WI38 (cell line): ENCODE results near the gene POMGNT1.

Experiments used
- H3K4me3 ChIP-seq: 2 replicates; pipeline ENCODE4 v1.5.1; 2011; ENCODE audit warnings: low read depth, mild to moderate bottlenecking, control low read depth, low read length
- CTCF ChIP-seq: IDR thresholded peaks from 2 replicates; pipeline ENCODE4 v1.5.1; 2012; ENCODE audit warnings: low read depth, mild to moderate bottlenecking, control low read depth, low read length

POMGNT1 gene

GRCh38 chr1:46157916-46158311 lies 40.3 kb downstream of the POMGNT1 start:
- no peak for TF ChIP-seq CTCF
- H3K4me3 ChIP-seq: no peak overlapping the region

GRCh38 chr1:46153732-46154131 lies 44.5 kb downstream of the POMGNT1 start:
- no peak overlapping the region for H3K4me3 ChIP-seq
- no peak for TF ChIP-seq CTCF

- TF ChIP-seq CTCF: no peak
- no peak overlapping the region for H3K4me3 ChIP-seq
These were observed 45.0 kb downstream of the POMGNT1 start for GRCh38 chr1:46153228-46153627.

- no peak overlapping the region for H3K4me3 ChIP-seq
- TF ChIP-seq CTCF: no peak
These were observed 46.2 kb downstream of the POMGNT1 start for GRCh38 chr1:46152016-46152415.

- no peak overlapping the region for H3K4me3 ChIP-seq
- TF ChIP-seq CTCF: no peak
These were observed 48.1 kb downstream of the POMGNT1 start for GRCh38 chr1:46150085-46150484.

GRCh38 chr1:46148318-46148717 lies 49.9 kb downstream of the POMGNT1 start:
- no peak for TF ChIP-seq CTCF
- no peak overlapping the region for H3K4me3 ChIP-seq
